ENCODE results near the gene MRPL22.
"Not testable (repeated sequence)": the region's sequence is repeated elsewhere in the genome, so short reads cannot be mapped to it uniquely, and the experiment has no call there.

- TF ChIP-seq CTCF (optimal IDR thresholded peaks at IDR 0.05 in 1 of 3, IDR thresholded peaks at IDR 0.05 in 1 of 3, conservative IDR thresholded peaks at IDR 0.05 in 1 of 3; ENCODE audit: extremely low read depth in 1 of 3, insufficient read depth in 2 of 3, low read length in 3 of 3); EZH2 (IDR thresholded peaks at IDR 0.05; ENCODE audit: low read length): not testable (repeated sequence)
These were observed 37.4 kb downstream of the MRPL22 start for GRCh38 chr5:154978294-154978693.

Measured in keratinocyte (primary cell).